ENCODE measurements around the gene SIGLEC14.

GRCh38 chr19:51660975-51661600 is 14.5 kb upstream of the SIGLEC14 start:
- TF ChIP-seq CTCF (conservative IDR thresholded peaks at IDR 0.05 in 1 of 2, IDR thresholded peaks at IDR 0.05 in 1 of 2; ENCODE audit: low read depth in 1 of 2, low read length in 2 of 2) (peak; percentile 70 to 71), EZH2 (IDR thresholded peaks at IDR 0.05; ENCODE audit: low read length, missing control alignments) (no peak)
